ENCODE measurements around the gene TCERG1L.

The TCERG1L gene

DNA sequence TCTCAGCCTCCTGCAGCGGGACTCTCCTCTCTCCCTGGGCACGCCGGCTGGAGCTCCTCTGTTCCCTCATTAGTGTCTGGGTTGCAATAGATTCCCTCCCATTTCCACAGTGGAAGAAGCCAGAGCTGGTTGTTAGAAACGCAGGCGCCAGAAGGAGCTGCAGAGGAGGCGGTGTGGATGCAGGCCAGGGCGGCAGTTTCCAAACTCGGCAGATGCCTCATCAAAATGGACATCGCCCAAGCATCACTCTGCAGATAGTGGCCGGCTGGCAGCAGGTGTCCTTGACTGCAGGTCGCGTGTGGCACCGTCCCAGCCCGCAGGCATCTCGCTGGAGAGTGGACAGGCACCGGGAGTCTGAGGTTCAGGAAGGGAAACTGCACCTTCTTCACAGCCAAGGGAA, 201.8 kb downstream of the TCERG1L start:
- Histone ChIP-seq H3K4me2 (ENCODE audit: low read depth, low read length, poor library complexity, severe bottlenecking) (no peak overlapping the region), H4K20me1 (ENCODE audit: insufficient read depth, low read length, poor library complexity, severe bottlenecking) (no peaks in the 10 kb centered on the region), H3K4me1 (ENCODE audit: insufficient read depth, low read length, poor library complexity, severe bottlenecking) (no peaks in the 10 kb centered on the region), H3K9me2 (replicated peaks; ENCODE audit: low read depth, low read length) (no peaks in the 10 kb centered on the region), H3K9ac (ENCODE audit: low read depth, low read length, poor library complexity, severe bottlenecking) (no peak overlapping the region), H3K4me3 (ENCODE audit: low read length, poor library complexity, severe bottlenecking) (no peak overlapping the region), H3K36me3 (ENCODE audit: insufficient read depth, low read length) (no peaks in the 10 kb centered on the region), H3K9me3 (ENCODE audit: insufficient read depth, low read depth, low read length) (peaks cover 11% of the 10 kb centered on the region; the same call in 1 of the 2 replicates), H3K79me2 (ENCODE audit: insufficient read depth, low read length) (no peaks in the 10 kb centered on the region), H3K27me3 (ENCODE audit: insufficient read depth, low read length, poor library complexity, severe bottlenecking) (no peaks in the 10 kb centered on the region), H2AFZ (ENCODE audit: low read length) (no peak overlapping the region), H3F3A (ENCODE audit: low read depth) (no peaks in the 10 kb centered on the region)
- no peak for TF ChIP-seq EZH2phosphoT487 (IDR thresholded peaks at IDR 0.05; ENCODE audit: borderline replicate concordance)
- TF ChIP-seq, protein P1, sequence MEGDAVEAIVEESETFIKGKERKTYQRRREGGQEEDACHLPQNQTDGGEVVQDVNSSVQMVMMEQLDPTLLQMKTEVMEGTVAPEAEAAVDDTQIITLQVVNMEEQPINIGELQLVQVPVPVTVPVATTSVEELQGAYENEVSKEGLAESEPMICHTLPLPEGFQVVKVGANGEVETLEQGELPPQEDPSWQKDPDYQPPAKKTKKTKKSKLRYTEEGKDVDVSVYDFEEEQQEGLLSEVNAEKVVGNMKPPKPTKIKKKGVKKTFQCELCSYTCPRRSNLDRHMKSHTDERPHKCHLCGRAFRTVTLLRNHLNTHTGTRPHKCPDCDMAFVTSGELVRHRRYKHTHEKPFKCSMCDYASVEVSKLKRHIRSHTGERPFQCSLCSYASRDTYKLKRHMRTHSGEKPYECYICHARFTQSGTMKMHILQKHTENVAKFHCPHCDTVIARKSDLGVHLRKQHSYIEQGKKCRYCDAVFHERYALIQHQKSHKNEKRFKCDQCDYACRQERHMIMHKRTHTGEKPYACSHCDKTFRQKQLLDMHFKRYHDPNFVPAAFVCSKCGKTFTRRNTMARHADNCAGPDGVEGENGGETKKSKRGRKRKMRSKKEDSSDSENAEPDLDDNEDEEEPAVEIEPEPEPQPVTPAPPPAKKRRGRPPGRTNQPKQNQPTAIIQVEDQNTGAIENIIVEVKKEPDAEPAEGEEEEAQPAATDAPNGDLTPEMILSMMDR (conservative IDR thresholded peaks at IDR 0.05; ENCODE audit: low read length) = no peak

DNA sequence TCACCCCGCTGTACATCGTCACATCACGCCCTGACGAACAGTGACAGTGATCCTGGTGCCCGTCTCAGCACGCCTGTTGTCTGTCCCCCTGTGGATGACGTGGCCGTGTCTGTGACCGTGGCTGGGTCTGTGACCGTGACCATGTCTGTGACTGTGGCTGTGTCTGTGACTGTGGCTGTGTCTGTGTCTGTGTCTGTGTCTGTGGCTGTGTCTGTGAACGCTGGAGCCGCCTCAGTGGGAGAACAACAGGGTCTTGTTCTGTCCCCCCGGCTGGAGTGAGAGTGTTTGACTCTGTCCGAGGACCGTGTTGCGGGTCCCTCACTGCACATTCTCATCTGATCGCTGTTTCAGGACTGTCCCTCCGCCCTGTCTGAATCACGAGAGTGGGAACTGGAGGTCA, 202.2 kb downstream of the TCERG1L start:
- H3K27me3 ChIP-seq (ENCODE audit: insufficient read depth, low read length, poor library complexity, severe bottlenecking) = no peaks in the 10 kb centered on the region

DNA sequence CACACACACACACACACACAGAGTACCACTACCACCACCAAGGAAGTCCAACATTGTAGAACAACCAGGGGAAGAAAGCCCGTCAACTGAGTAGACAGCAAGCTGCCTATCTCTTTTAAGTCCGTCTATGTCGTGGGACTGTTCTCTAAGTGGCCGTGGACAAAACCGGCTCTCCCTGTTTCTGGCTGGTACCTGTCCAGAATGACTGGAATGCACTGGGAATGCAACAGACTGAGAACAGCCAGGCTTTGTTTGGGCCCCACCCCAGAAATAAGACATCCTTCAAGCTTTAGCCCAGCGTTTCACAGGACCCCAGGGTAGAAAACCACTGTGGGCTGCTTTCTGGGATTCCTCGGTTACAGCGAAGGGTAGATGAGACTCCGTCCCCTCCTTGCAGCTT, 203.6 kb downstream of the TCERG1L start:
- H3F3A ChIP-seq (ENCODE audit: low read depth) = no peaks in the 10 kb centered on the region
- H3K9me2 ChIP-seq (replicated peaks; ENCODE audit: low read depth, low read length) = no peaks in the 10 kb centered on the region
- no peak overlapping the region for H3K4me3 ChIP-seq (ENCODE audit: low read length, poor library complexity, severe bottlenecking)
- no peaks in the 10 kb centered on the region for H3K79me2 ChIP-seq (ENCODE audit: insufficient read depth, low read length)
- H2AFZ ChIP-seq (ENCODE audit: low read length) = no peak overlapping the region
- no peaks in the 10 kb centered on the region for H3K27me3 ChIP-seq (ENCODE audit: insufficient read depth, low read length, poor library complexity, severe bottlenecking)
- no peak overlapping the region for H3K4me2 ChIP-seq (ENCODE audit: low read depth, low read length, poor library complexity, severe bottlenecking)
- H3K9ac ChIP-seq (ENCODE audit: low read depth, low read length, poor library complexity, severe bottlenecking) = no peak overlapping the region
- TF ChIP-seq, protein P1 (conservative IDR thresholded peaks at IDR 0.05; ENCODE audit: low read length) = no peak
- no peak for TF ChIP-seq EZH2phosphoT487 (IDR thresholded peaks at IDR 0.05; ENCODE audit: borderline replicate concordance)
- no peaks in the 10 kb centered on the region for H3K4me1 ChIP-seq (ENCODE audit: insufficient read depth, low read length, poor library complexity, severe bottlenecking)
- H3K9me3 ChIP-seq (ENCODE audit: insufficient read depth, low read depth, low read length) = peaks cover 8% of the 10 kb centered on the region; the same call in 1 of the 2 replicates
- no peaks in the 10 kb centered on the region for H3K36me3 ChIP-seq (ENCODE audit: insufficient read depth, low read length)
- H4K20me1 ChIP-seq (ENCODE audit: insufficient read depth, low read length, poor library complexity, severe bottlenecking) = no peaks in the 10 kb centered on the region

More for the DNA sequence above, 202.2 kb downstream of the TCERG1L start:
- Histone ChIP-seq H3K9me3 (ENCODE audit: insufficient read depth, low read depth, low read length) (peaks cover 9% of the 10 kb centered on the region; the same call in 1 of the 2 replicates), H3K9ac (ENCODE audit: low read depth, low read length, poor library complexity, severe bottlenecking) (no peak overlapping the region), H3K4me2 (ENCODE audit: low read depth, low read length, poor library complexity, severe bottlenecking) (no peak overlapping the region), H3K36me3 (ENCODE audit: insufficient read depth, low read length) (no peaks in the 10 kb centered on the region), H2AFZ (ENCODE audit: low read length) (no peak overlapping the region), H3F3A (ENCODE audit: low read depth) (no peaks in the 10 kb centered on the region), H3K4me3 (ENCODE audit: low read length, poor library complexity, severe bottlenecking) (no peak overlapping the region), H4K20me1 (ENCODE audit: insufficient read depth, low read length, poor library complexity, severe bottlenecking) (no peaks in the 10 kb centered on the region), H3K4me1 (ENCODE audit: insufficient read depth, low read length, poor library complexity, severe bottlenecking) (no peaks in the 10 kb centered on the region), H3K79me2 (ENCODE audit: insufficient read depth, low read length) (no peaks in the 10 kb centered on the region), H3K9me2 (replicated peaks; ENCODE audit: low read depth, low read length) (no peaks in the 10 kb centered on the region)
- TF ChIP-seq, protein P1 (conservative IDR thresholded peaks at IDR 0.05; ENCODE audit: low read length) = no peak
- TF ChIP-seq EZH2phosphoT487 (IDR thresholded peaks at IDR 0.05; ENCODE audit: borderline replicate concordance) = no peak
